ENCODE measurements around the gene VEZF1.

- TF ChIP-seq, protein P1, sequence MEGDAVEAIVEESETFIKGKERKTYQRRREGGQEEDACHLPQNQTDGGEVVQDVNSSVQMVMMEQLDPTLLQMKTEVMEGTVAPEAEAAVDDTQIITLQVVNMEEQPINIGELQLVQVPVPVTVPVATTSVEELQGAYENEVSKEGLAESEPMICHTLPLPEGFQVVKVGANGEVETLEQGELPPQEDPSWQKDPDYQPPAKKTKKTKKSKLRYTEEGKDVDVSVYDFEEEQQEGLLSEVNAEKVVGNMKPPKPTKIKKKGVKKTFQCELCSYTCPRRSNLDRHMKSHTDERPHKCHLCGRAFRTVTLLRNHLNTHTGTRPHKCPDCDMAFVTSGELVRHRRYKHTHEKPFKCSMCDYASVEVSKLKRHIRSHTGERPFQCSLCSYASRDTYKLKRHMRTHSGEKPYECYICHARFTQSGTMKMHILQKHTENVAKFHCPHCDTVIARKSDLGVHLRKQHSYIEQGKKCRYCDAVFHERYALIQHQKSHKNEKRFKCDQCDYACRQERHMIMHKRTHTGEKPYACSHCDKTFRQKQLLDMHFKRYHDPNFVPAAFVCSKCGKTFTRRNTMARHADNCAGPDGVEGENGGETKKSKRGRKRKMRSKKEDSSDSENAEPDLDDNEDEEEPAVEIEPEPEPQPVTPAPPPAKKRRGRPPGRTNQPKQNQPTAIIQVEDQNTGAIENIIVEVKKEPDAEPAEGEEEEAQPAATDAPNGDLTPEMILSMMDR (IDR thresholded peaks at IDR 0.05; ENCODE audit: low read depth, low read length), result no peak
- TF ChIP-seq EZH2phosphoT487 (IDR thresholded peaks at IDR 0.05; ENCODE audit: low read depth), result no peak
These were observed 16.5 kb downstream of the VEZF1 start for GRCh38 chr17:57971572-57971971.

Measured in OCI-LY3 (cell line).